ENCODE results near the gene TAB2. TPM values are rescaled to one million over a fixed set of nuclear protein-coding genes. Genes with fewer than 3 reads are reported as not detected.

The TAB2 gene
- total and polyA plus RNA-seq, 2 experiments from 2014 or later, result 19.8 to 59.2 TPM

DNA sequence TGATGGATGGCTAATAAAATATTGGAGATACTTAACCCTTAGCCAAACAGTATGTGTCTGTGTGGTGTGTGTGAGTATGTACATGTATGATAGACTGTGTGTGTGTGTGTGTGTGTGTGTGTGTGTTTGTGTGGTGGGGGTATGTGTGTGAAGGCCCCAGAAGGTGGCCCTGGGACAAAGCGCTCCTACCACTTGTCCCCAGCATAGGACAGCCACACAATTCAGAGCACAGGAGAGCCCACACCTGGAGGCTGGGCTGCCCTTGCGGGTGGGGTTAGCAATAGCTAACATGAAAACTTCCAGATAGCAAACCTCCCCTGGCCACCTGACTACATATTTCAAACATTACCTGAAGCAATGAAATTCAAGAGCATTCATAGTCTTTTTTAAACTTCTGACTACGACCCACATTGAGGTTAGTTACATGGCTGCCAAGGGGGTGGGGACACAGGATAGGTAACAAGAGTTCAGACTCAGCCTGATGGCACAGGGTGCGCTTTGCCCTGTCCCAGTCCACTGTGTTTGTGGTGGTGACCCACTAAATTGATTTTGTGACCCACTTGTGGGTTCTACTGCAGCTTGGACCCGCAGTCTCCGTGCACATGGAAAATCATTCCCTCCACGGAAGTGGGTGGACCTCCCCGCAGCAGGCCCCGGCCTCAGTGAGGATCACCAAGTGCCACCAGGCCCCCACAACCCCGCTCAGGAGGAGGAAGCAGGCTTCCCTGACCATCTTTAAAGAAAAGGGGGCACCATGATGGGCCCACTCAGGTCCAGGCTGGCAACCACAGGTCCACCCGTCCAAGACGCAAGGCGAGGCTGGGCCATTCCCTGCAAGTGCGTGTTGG lies 132.5 kb downstream of the TAB2 start:
- Histone ChIP-seq H3F3A (replicated peaks; ENCODE audit: low read depth) (no peaks in the 10 kb centered on the region), H3K9me2 (ENCODE audit: insufficient read depth) (no peaks in the 10 kb centered on the region), H3K4me1 (ENCODE audit: insufficient read depth) (no peaks in the 10 kb centered on the region), H3K79me2 (replicated peaks; ENCODE audit: insufficient read depth) (no peaks in the 10 kb centered on the region), H3K27me3 (ENCODE audit: insufficient read depth) (peaks cover 45% of the 10 kb centered on the region), H3K4me3 (peak overlapping the region; percentile 63), H3K36me3 (ENCODE audit: insufficient read depth) (no peaks in the 10 kb centered on the region), H2AFZ (peak overlapping the region; percentile 97), H4K20me1 (replicated peaks; ENCODE audit: insufficient read depth) (no peaks in the 10 kb centered on the region), H3K27ac (ENCODE audit: low read depth) (no peak overlapping the region), H3K4me2 (peak overlapping the region; percentile 89)
- no peak overlapping the region for H3K27ac Mint-ChIP-seq
- no peaks in the 10 kb centered on the region; the same call in 2 of the 3 replicates for H3K4me1 Mint-ChIP-seq
- no peaks in the 10 kb centered on the region for H3K9me3 Mint-ChIP-seq
- TF ChIP-seq EZH2 (IDR thresholded peaks at IDR 0.05; ENCODE audit: low read depth, unreplicated experiment) (no peak), CREB1 (CRISPR knock-in tag; IDR thresholded peaks at IDR 0.05; ENCODE audit: low read depth) (no peak), STAT1 (IDR thresholded peaks at IDR 0.05; ENCODE audit: unreplicated experiment) (no peak), NANOG (IDR thresholded peaks at IDR 0.05; ENCODE audit: borderline replicate concordance) (no peak), ZNF331 (CRISPR knock-in tag; IDR thresholded peaks at IDR 0.05; ENCODE audit: low read depth) (no peak), JUNB (IDR thresholded peaks at IDR 0.05; ENCODE audit: unreplicated experiment) (no peak), EZH2phosphoT487 (IDR thresholded peaks at IDR 0.05; ENCODE audit: unreplicated experiment) (no peak)
- TF ChIP-seq, protein P1, sequence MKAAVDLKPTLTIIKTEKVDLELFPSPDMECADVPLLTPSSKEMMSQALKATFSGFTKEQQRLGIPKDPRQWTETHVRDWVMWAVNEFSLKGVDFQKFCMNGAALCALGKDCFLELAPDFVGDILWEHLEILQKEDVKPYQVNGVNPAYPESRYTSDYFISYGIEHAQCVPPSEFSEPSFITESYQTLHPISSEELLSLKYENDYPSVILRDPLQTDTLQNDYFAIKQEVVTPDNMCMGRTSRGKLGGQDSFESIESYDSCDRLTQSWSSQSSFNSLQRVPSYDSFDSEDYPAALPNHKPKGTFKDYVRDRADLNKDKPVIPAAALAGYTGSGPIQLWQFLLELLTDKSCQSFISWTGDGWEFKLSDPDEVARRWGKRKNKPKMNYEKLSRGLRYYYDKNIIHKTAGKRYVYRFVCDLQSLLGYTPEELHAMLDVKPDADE (IDR thresholded peaks at IDR 0.05), result no peak
- TF ChIP-seq, protein P2, sequence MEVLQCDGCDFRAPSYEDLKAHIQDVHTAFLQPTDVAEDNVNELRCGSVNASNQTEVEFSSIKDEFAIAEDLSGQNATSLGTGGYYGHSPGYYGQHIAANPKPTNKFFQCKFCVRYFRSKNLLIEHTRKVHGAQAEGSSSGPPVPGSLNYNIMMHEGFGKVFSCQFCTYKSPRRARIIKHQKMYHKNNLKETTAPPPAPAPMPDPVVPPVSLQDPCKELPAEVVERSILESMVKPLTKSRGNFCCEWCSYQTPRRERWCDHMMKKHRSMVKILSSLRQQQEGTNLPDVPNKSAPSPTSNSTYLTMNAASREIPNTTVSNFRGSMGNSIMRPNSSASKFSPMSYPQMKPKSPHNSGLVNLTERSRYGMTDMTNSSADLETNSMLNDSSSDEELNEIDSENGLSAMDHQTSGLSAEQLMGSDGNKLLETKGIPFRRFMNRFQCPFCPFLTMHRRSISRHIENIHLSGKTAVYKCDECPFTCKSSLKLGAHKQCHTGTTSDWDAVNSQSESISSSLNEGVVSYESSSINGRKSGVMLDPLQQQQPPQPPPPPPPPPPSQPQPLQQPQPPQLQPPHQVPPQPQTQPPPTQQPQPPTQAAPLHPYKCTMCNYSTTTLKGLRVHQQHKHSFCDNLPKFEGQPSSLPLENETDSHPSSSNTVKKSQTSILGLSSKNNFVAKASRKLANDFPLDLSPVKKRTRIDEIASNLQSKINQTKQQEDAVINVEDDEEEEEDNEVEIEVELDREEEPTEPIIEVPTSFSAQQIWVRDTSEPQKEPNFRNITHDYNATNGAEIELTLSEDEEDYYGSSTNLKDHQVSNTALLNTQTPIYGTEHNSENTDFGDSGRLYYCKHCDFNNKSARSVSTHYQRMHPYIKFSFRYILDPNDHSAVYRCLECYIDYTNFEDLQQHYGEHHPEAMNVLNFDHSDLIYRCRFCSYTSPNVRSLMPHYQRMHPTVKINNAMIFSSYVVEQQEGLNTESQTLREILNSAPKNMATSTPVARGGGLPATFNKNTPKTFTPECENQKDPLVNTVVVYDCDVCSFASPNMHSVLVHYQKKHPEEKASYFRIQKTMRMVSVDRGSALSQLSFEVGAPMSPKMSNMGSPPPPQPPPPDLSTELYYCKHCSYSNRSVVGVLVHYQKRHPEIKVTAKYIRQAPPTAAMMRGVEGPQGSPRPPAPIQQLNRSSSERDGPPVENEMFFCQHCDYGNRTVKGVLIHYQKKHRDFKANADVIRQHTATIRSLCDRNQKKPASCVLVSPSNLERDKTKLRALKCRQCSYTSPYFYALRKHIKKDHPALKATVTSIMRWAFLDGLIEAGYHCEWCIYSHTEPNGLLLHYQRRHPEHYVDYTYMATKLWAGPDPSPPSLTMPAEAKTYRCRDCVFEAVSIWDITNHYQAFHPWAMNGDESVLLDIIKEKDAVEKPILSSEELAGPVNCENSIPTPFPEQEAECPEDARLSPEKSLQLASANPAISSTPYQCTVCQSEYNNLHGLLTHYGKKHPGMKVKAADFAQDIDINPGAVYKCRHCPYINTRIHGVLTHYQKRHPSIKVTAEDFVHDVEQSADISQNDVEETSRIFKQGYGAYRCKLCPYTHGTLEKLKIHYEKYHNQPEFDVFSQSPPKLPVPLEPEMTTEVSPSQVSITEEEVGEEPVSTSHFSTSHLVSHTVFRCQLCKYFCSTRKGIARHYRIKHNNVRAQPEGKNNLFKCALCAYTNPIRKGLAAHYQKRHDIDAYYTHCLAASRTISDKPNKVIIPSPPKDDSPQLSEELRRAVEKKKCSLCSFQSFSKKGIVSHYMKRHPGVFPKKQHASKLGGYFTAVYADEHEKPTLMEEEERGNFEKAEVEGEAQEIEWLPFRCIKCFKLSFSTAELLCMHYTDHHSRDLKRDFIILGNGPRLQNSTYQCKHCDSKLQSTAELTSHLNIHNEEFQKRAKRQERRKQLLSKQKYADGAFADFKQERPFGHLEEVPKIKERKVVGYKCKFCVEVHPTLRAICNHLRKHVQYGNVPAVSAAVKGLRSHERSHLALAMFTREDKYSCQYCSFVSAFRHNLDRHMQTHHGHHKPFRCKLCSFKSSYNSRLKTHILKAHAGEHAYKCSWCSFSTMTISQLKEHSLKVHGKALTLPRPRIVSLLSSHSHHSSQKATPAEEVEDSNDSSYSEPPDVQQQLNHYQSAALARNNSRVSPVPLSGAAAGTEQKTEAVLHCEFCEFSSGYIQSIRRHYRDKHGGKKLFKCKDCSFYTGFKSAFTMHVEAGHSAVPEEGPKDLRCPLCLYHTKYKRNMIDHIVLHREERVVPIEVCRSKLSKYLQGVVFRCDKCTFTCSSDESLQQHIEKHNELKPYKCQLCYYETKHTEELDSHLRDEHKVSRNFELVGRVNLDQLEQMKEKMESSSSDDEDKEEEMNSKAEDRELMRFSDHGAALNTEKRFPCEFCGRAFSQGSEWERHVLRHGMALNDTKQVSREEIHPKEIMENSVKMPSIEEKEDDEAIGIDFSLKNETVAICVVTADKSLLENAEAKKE (CRISPR knock-in tag; IDR thresholded peaks at IDR 0.05), result no peak
- TF ChIP-seq, protein P3, sequence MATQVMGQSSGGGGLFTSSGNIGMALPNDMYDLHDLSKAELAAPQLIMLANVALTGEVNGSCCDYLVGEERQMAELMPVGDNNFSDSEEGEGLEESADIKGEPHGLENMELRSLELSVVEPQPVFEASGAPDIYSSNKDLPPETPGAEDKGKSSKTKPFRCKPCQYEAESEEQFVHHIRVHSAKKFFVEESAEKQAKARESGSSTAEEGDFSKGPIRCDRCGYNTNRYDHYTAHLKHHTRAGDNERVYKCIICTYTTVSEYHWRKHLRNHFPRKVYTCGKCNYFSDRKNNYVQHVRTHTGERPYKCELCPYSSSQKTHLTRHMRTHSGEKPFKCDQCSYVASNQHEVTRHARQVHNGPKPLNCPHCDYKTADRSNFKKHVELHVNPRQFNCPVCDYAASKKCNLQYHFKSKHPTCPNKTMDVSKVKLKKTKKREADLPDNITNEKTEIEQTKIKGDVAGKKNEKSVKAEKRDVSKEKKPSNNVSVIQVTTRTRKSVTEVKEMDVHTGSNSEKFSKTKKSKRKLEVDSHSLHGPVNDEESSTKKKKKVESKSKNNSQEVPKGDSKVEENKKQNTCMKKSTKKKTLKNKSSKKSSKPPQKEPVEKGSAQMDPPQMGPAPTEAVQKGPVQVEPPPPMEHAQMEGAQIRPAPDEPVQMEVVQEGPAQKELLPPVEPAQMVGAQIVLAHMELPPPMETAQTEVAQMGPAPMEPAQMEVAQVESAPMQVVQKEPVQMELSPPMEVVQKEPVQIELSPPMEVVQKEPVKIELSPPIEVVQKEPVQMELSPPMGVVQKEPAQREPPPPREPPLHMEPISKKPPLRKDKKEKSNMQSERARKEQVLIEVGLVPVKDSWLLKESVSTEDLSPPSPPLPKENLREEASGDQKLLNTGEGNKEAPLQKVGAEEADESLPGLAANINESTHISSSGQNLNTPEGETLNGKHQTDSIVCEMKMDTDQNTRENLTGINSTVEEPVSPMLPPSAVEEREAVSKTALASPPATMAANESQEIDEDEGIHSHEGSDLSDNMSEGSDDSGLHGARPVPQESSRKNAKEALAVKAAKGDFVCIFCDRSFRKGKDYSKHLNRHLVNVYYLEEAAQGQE (IDR thresholded peaks at IDR 0.05; ENCODE audit: unreplicated experiment), result no peak
- H3K27me3 Mint-ChIP-seq (ENCODE audit: insufficient read depth, low read depth, poor library complexity), result peaks cover 26% of the 10 kb centered on the region
- H3K4me3 Mint-ChIP-seq, result peak overlapping the region; percentile 74
- ATAC-seq (no peak), DNase-seq (ENCODE audit: low spot score) (no peak)
- H3K36me3 Mint-ChIP-seq (ENCODE audit: low read depth), result no peaks in the 10 kb centered on the region
